Measurements from ENCODE around the gene RAMP1.
"Not testable (repeated sequence)": the region's sequence is repeated elsewhere in the genome, so short reads cannot be mapped to it uniquely, and the experiment has no call there.

DNA sequence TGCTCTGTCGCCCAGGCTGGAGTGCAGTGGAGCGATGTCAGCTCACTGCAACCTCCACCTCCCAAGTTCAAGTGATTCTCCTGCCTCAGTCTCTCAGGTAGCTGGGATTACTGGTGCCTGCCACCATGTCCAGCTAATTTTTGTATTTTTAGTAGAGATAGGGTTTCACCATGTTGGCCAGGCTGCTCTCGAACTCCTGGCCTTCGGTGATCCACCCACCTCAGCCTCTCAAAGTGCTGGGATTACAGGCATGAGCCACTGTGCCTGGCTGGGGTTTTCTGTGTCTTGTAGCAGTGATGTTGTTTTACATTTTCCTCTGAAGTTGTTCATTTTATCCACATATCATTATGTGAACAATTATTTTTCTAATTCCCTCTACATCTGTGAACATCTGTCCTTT is 8.7 kb downstream of the RAMP1 start:
- not testable (repeated sequence) for TF ChIP-seq ZNF274 (IDR thresholded peaks at IDR 0.05; ENCODE audit: low read depth, low read length); YY1 (IDR thresholded peaks at IDR 0.05; ENCODE audit: insufficient read depth, insufficient read length)
